Gastrocnemius medialis (tissue), 4 donors: Measurements from ENCODE around the gene COPS6. TPM values are rescaled to one million over a fixed set of nuclear protein-coding genes. Genes with fewer than 3 reads are reported as not detected.

Source experiments
- ATAC-seq, 2 donors: fragments of 150-250 bp; one replicate each; pipeline ENCODE4 v1.9.1; 2016
- DNase-seq, 2 donors: peaks; one replicate each; pipeline ENCODE4 v3.0.0-alpha.2; 2019
- H3K27ac ChIP-seq, 4 donors: fragments of 200-600 bp; sonication (generic); 1 replicate in 1 of 4; 2 replicates in 3 of 4; pipeline ENCODE4 v1.5.1; 2016 to 2018; ENCODE audit warnings: mild to moderate bottlenecking in 2 of 4, moderate library complexity in 1 of 4
- H3K27me3 ChIP-seq, 3 donors: fragments of 200-600 bp; sonication (generic) in 2 of 3; 1 replicate in 1 of 3; 2 replicates in 2 of 3; pipeline versions ENCODE4 v1.5.1 to v1.6.0; 2016 to 2019; ENCODE audit warnings: mild to moderate bottlenecking in 1 of 3, moderate library complexity in 1 of 3
- H3K36me3 ChIP-seq, 2 donors: fragments of 200-600 bp; sonication (generic) in 1 of 2; one replicate each; pipeline ENCODE4 v1.5.1; 2017 to 2018
- H3K4me1 ChIP-seq, 2 donors: fragments of 200-600 bp; sonication (generic) in 1 of 2; one replicate each; pipeline ENCODE4 v1.5.1; 2016 to 2017; ENCODE audit warnings: mild to moderate bottlenecking in 2 of 2
- H3K4me3 ChIP-seq, 4 donors: fragments of 200-600 bp; sonication (generic) in 3 of 4; 1 replicate in 1 of 4; 2 replicates in 3 of 4; pipeline ENCODE4 v1.5.1; 2016 to 2019; ENCODE audit warnings: mild to moderate bottlenecking in 2 of 4
- H3K9me3 ChIP-seq, 3 donors: fragments of 200-600 bp; sonication (generic) in 2 of 3; 1 replicate in 1 of 3; 2 replicates in 2 of 3; pipeline ENCODE4 v1.5.1; 2016 to 2019
- CTCF ChIP-seq, 5 experiments: fragments of 450-650 bp in 3 of 5; fragments of 200-600 bp in 2 of 5; sonication (generic) in 2 of 5; IDR thresholded peaks in 4 of 5; conservative IDR thresholded peaks in 1 of 5; 1 replicate in 4 of 5; 2 replicates in 1 of 5; pipeline ENCODE4 v1.5.1; 2016 to 2019; ENCODE audit warnings: antibody characterized with exemption in 5 of 5, mild to moderate bottlenecking in 3 of 5, moderate library complexity in 3 of 5
- POLR2A ChIP-seq, 2 donors: fragments of 450-650 bp; IDR thresholded peaks; one replicate each; pipeline ENCODE4 v1.6.1; 2017; ENCODE audit warnings: antibody characterized with exemption in 2 of 2, mild to moderate bottlenecking in 2 of 2, moderate library complexity in 2 of 2
- in situ Hi-C, 4 donors: fragments of 200-750 bp; cut with MboI; loops; one replicate each; pipeline versions ENCODE4 v1.15.0 to v1.8.0; 2017; ENCODE audit warnings: low sequenced_read_pairs in 4 of 4
- intact Hi-C: fragments of 100-400 bp; cut with DNase I; formaldehyde crosslinking; loops from one replicate; pipeline ENCODE4 v1.15.1; 2023; ENCODE audit warnings: low total_unique reads
- total RNA-seq, 4 donors: library from RNA; depleted of rRNA; stranded (reverse); fragments of >200 nt; gene quantifications; one replicate each; pipeline versions ENCODE4 v1.1.0 to v1.2.3, GENCODE V29; 2016

Gene COPS6
- total RNA-seq, 4 donors from 2014 or later = 32.6 to 57.9 (median 39.4) TPM

GRCh38 chr7:100049441-100050291 is 39.1 kb upstream of the COPS6 start, which contains the start of gene ZSCAN21:
ZSCAN21 (plus strand) TSS chr7:100049774; CDS start chr7:100057007, 7,233 bp downstream.
- peaks cover 8 to 15% of the 10 kb centered on the region in 2 donors for H3K4me1 ChIP-seq
- DNase-seq (peak; percentile 67 to 79), ATAC-seq (peak; percentile 86 to 91)
- H3K27me3 ChIP-seq = no peaks in the 10 kb centered on the region
- in situ Hi-C loops = no loop called here
- peak within 1 kb of the TSS; percentile 92 to 98 (median 97) for H3K27ac ChIP-seq
- H3K9me3 ChIP-seq = no peaks in the 10 kb centered on the region
- TF ChIP-seq POLR2A (IDR thresholded peaks at IDR 0.05) (peak; percentile 76 to 85), CTCF (IDR thresholded peaks at IDR 0.05 in 4 of 5, conservative IDR thresholded peaks at IDR 0.05 in 1 of 5) (peak in 1 of 5 experiments; percentile 35)
- peak within 1 kb of the TSS; percentile 74 to 94 (median 82) for H3K4me3 ChIP-seq
- H3K36me3 ChIP-seq = no peaks in the 10 kb centered on the region
- intact Hi-C loops = loop anchor here (1.0 kb wide), 3 partner anchors 32 to 51 kb away; partner anchors contain the start of genes ZKSCAN1 and ZNF3

- Histone ChIP-seq H3K9me3 (no peaks in the 10 kb centered on the region), H3K27me3 (no peaks in the 10 kb centered on the region), H3K4me1 (peaks cover 8 to 15% of the 10 kb centered on the region in 2 donors), H3K27ac (no peak overlapping the region), H3K4me3 (no peak overlapping the region), H3K36me3 (peaks cover 0 to 2% of the 10 kb centered on the region in 2 donors)
- in situ Hi-C loops (no loop called here), intact Hi-C loops (loop anchor here (2.0 kb wide), 1 partner anchor 57 kb away; no protein-coding TSS in a partner anchor)
- TF ChIP-seq CTCF (IDR thresholded peaks at IDR 0.05 in 4 of 5, conservative IDR thresholded peaks at IDR 0.05 in 1 of 5) (no peak), POLR2A (IDR thresholded peaks at IDR 0.05) (no peak)
- ATAC-seq (no peak), DNase-seq (no peak)
Measured at GRCh38 chr7:100051611-100052010, 37.2 kb upstream of the COPS6 start.

GRCh38 chr7:100053215-100053614 is 35.6 kb upstream of the COPS6 start:
- Histone ChIP-seq H3K4me3 (no peak overlapping the region), H3K9me3 (no peaks in the 10 kb centered on the region), H3K36me3 (peaks cover 0 to 18% of the 10 kb centered on the region in 2 donors), H3K27me3 (no peaks in the 10 kb centered on the region), H3K4me1 (peaks cover 8 to 15% of the 10 kb centered on the region in 2 donors), H3K27ac (peak overlapping the region in 2 of 4 donors; percentile 44 to 58)
- ATAC-seq (peak; percentile 66 to 75), DNase-seq (peak; percentile 25 to 60)
- TF ChIP-seq POLR2A (IDR thresholded peaks at IDR 0.05) (no peak), CTCF (IDR thresholded peaks at IDR 0.05 in 4 of 5, conservative IDR thresholded peaks at IDR 0.05 in 1 of 5) (peak in 1 of 5 experiments; percentile 17)
- intact Hi-C loops = loop anchor here (1.0 to 2.0 kb wide), 2 partner anchors 58 to 74 kb away; no protein-coding TSS in a partner anchor
- in situ Hi-C loops = no loop called here

GRCh38 chr7:100057006-100057405 is 31.8 kb upstream of the COPS6 start:
- H3K27ac ChIP-seq = no peak overlapping the region
- no peak overlapping the region for H3K4me3 ChIP-seq
- in situ Hi-C loops (no loop called here), intact Hi-C loops (no loop called here)
- DNase-seq (no peak), ATAC-seq (no peak)
- no peaks in the 10 kb centered on the region for H3K27me3 ChIP-seq
- no peaks in the 10 kb centered on the region for H3K9me3 ChIP-seq
- H3K4me1 ChIP-seq = peaks cover 0 to 6% of the 10 kb centered on the region in 2 donors
- peaks cover 0 to 55% of the 10 kb centered on the region in 2 donors for H3K36me3 ChIP-seq
- TF ChIP-seq CTCF (IDR thresholded peaks at IDR 0.05 in 4 of 5, conservative IDR thresholded peaks at IDR 0.05 in 1 of 5) = no peak
- no peak for TF ChIP-seq POLR2A (IDR thresholded peaks at IDR 0.05)
